Neural crest cell (in vitro differentiated cells): ENCODE data around the gene CHTF8. TPM values are rescaled to one million over a fixed set of nuclear protein-coding genes. Genes with fewer than 3 reads are reported as not detected.
A peak's percentile ranks its signal among the peaks of the same experiment; 100 is the strongest.

Source experiments
- DNase-seq: peaks from one replicate; pipeline ENCODE4 v3.0.0; 2021; ENCODE audit warnings: low read depth, mixed read lengths, low spot score
- H3K27ac Mint-ChIP-seq: one replicate; pipeline ENCODE4 v1.8.0; 2021; ENCODE audit warnings: mild to moderate bottlenecking, mixed read lengths; ENCODE audit not compliant: unreplicated experiment
- H3K27me3 Mint-ChIP-seq: 2 replicates; pipeline ENCODE4 v1.8.0; 2021; ENCODE audit warnings: low read depth, mild to moderate bottlenecking, mixed read lengths
- H3K36me3 Mint-ChIP-seq: 2 replicates; pipeline ENCODE4 v1.8.0; 2021; ENCODE audit warnings: low read depth, mild to moderate bottlenecking, mixed read lengths
- H3K4me1 Mint-ChIP-seq: 2 replicates; pipeline ENCODE4 v1.8.0; 2021; ENCODE audit warnings: mixed read lengths
- H3K4me3 Mint-ChIP-seq: one replicate; pipeline ENCODE4 v1.8.0; 2021; ENCODE audit warnings: mild to moderate bottlenecking, mixed read lengths
- H3K9me3 Mint-ChIP-seq: 2 replicates; pipeline ENCODE4 v1.8.0; 2021; ENCODE audit warnings: mixed read lengths
- total RNA-seq: library from RNA; stranded (reverse); gene quantifications from 2 replicates; pipeline ENCODE4 v1.2.1, GENCODE V29; 2021
- TF ChIP-seq, protein P1 (sequence below): fragments of 200-600 bp; sonication (generic); conservative IDR thresholded peaks from 2 replicates; pipeline ENCODE4 v1.5.0; 2021; ENCODE audit warnings: antibody characterized with exemption, mild to moderate bottlenecking

CHTF8 gene
- total RNA-seq, 1 donor from 2014 or later = 139 TPM

DNA sequence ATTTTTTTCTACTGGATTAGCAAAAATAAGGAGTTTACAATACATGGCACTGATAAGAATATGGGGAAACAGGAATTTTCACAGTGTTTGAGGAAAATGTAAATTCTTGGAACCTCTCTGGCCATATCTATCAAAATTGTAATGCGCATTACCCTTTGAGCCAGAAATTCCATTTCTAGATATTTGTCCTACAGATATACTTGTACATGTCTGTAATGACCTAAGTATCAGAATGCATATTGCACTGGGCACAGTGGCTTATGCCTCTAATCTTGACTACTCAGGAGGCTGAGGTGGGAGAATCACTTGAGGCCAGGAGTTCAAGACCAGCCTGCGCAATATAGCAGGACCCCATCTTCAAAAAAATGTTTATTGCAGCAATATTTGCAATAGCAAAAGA lies 52.7 kb downstream of the CHTF8 start:
- no peak overlapping the region for H3K4me3 Mint-ChIP-seq
- H3K4me1 Mint-ChIP-seq = peaks cover 33% of the 10 kb centered on the region
- no peak overlapping the region for H3K27ac Mint-ChIP-seq
- TF ChIP-seq, protein P1, sequence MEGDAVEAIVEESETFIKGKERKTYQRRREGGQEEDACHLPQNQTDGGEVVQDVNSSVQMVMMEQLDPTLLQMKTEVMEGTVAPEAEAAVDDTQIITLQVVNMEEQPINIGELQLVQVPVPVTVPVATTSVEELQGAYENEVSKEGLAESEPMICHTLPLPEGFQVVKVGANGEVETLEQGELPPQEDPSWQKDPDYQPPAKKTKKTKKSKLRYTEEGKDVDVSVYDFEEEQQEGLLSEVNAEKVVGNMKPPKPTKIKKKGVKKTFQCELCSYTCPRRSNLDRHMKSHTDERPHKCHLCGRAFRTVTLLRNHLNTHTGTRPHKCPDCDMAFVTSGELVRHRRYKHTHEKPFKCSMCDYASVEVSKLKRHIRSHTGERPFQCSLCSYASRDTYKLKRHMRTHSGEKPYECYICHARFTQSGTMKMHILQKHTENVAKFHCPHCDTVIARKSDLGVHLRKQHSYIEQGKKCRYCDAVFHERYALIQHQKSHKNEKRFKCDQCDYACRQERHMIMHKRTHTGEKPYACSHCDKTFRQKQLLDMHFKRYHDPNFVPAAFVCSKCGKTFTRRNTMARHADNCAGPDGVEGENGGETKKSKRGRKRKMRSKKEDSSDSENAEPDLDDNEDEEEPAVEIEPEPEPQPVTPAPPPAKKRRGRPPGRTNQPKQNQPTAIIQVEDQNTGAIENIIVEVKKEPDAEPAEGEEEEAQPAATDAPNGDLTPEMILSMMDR = no peak
- H3K27me3 Mint-ChIP-seq = no peaks in the 10 kb centered on the region
- no peak for DNase-seq
- no peaks in the 10 kb centered on the region for H3K9me3 Mint-ChIP-seq
- no peaks in the 10 kb centered on the region for H3K36me3 Mint-ChIP-seq

GRCh38 chr16:69078073-69078472 lies 54.3 kb downstream of the CHTF8 start:
- H3K36me3 Mint-ChIP-seq = no peaks in the 10 kb centered on the region
- H3K27me3 Mint-ChIP-seq = no peaks in the 10 kb centered on the region
- no peaks in the 10 kb centered on the region for H3K9me3 Mint-ChIP-seq
- no peak overlapping the region for H3K4me3 Mint-ChIP-seq
- peak overlapping the region; percentile 38 for H3K27ac Mint-ChIP-seq
- TF ChIP-seq, protein P1 = no peak
- no peak for DNase-seq
- peaks cover 23% of the 10 kb centered on the region for H3K4me1 Mint-ChIP-seq

DNA sequence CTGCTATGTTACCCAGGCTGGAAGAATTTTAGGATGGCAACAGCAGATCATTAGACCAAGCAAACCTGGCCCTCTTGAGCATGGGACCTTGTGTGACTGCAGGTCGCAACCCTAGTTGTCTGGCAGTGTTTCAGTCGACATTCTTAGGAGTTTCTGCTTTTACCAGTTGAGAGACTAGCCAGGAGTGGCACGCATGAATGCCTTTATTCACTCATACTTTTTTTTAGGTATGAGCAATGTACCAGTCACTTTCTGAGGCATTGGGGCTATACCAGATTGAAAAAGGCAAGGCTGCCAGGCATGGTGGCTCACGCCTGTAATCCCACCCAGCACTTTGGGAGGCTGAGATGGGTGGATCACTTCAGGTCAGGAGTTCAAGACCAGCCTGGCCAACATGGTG lies 55.1 kb downstream of the CHTF8 start:
- Mint-ChIP-seq H3K27ac (no peak overlapping the region), H3K4me1 (peaks cover 32% of the 10 kb centered on the region), H3K27me3 (no peaks in the 10 kb centered on the region), H3K4me3 (no peak overlapping the region), H3K9me3 (no peaks in the 10 kb centered on the region), H3K36me3 (no peaks in the 10 kb centered on the region)
- TF ChIP-seq, protein P1 = no peak
- no peak for DNase-seq

GRCh38 chr16:69073181-69073702 lies 59.1 kb downstream of the CHTF8 start:
- H3K4me1 Mint-ChIP-seq = peaks cover 36% of the 10 kb centered on the region
- H3K27me3 Mint-ChIP-seq = no peaks in the 10 kb centered on the region

DNA sequence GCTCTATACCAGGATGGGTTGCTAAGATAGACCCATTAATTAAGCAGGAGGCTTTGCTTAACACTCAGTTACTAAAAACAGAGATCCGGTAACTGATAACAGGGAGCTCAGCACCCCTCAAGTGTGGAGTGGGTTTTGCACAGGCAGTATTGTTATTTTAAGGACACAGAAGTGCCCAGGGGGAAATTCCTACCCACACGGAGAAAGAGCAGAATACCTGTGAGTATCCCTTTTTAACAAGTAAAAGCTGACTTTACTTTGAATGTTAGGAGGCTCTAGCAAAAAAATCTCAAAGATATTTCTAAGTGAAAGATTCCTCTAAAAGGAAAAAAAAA lies 59.8 kb downstream of the CHTF8 start:
- H3K9me3 Mint-ChIP-seq = no peaks in the 10 kb centered on the region
- no peaks in the 10 kb centered on the region for H3K36me3 Mint-ChIP-seq
- H3K27ac Mint-ChIP-seq = no peak overlapping the region
- DNase-seq = no peak
- no peak overlapping the region for H3K4me3 Mint-ChIP-seq
- H3K4me1 Mint-ChIP-seq = peaks cover 30% of the 10 kb centered on the region
- no peaks in the 10 kb centered on the region for H3K27me3 Mint-ChIP-seq
- TF ChIP-seq, protein P1 = no peak

More at GRCh38 chr16:69073181-69073702, 59.1 kb downstream of the CHTF8 start:
- H3K36me3 Mint-ChIP-seq = no peaks in the 10 kb centered on the region
- H3K4me3 Mint-ChIP-seq = no peak overlapping the region
- no peaks in the 10 kb centered on the region for H3K9me3 Mint-ChIP-seq
- TF ChIP-seq, protein P1 = no peak
- peak overlapping the region; percentile 67 for H3K27ac Mint-ChIP-seq
- DNase-seq = no peak

GRCh38 chr16:69071036-69071435 lies 61.4 kb downstream of the CHTF8 start:
- no peaks in the 10 kb centered on the region for H3K36me3 Mint-ChIP-seq
- TF ChIP-seq, protein P1 = no peak
- H3K27me3 Mint-ChIP-seq = no peaks in the 10 kb centered on the region
- H3K4me3 Mint-ChIP-seq = no peak overlapping the region
- H3K27ac Mint-ChIP-seq = no peak overlapping the region
- no peaks in the 10 kb centered on the region for H3K9me3 Mint-ChIP-seq
- peaks cover 22% of the 10 kb centered on the region for H3K4me1 Mint-ChIP-seq
- DNase-seq = no peak
